ENCODE results near the gene LEKR1.

DNA sequence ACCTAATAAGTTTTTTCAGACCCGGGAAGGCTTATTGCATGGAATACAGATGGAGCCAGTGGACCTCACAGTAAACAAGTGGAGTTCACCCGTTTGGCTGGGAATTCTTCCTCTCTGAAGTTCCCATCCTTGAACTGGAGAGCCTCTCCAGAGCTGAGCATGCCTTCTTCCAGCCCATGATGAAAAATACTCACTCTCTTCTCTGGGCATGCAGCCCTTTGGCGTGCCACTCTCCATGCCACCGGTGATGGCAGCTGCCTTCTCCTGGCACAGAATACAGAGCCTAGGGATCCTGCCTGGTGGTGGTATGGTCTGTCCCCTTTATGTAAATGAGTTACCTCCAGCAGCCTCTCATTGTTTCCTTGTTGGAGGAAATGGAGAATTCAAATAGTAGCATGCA is 150.8 kb downstream of the LEKR1 start:
- TF ChIP-seq, protein P1, sequence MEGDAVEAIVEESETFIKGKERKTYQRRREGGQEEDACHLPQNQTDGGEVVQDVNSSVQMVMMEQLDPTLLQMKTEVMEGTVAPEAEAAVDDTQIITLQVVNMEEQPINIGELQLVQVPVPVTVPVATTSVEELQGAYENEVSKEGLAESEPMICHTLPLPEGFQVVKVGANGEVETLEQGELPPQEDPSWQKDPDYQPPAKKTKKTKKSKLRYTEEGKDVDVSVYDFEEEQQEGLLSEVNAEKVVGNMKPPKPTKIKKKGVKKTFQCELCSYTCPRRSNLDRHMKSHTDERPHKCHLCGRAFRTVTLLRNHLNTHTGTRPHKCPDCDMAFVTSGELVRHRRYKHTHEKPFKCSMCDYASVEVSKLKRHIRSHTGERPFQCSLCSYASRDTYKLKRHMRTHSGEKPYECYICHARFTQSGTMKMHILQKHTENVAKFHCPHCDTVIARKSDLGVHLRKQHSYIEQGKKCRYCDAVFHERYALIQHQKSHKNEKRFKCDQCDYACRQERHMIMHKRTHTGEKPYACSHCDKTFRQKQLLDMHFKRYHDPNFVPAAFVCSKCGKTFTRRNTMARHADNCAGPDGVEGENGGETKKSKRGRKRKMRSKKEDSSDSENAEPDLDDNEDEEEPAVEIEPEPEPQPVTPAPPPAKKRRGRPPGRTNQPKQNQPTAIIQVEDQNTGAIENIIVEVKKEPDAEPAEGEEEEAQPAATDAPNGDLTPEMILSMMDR (conservative IDR thresholded peaks at IDR 0.05) = no peak
- TF ChIP-seq ZFX (IDR thresholded peaks at IDR 0.05) = no peak
